Body of pancreas (tissue), 4 donors: ENCODE data around the gene HOXD4.

Experiments
- POLR2A ChIP-seq, 3 donors: fragments of 450-650 bp; IDR thresholded peaks; one replicate each; pipeline ENCODE4 v1.6.1; 2016; ENCODE audit warnings: antibody characterized with exemption in 3 of 3, mild to moderate bottlenecking in 2 of 3
- TF ChIP-seq, protein P1 (sequence below), 7 experiments: fragments of 450-650 bp in 4 of 7; fragments of 200-600 bp in 3 of 7; sonication (generic) in 3 of 7; IDR thresholded peaks; one replicate each; pipeline ENCODE4 v1.5.1; 2016 to 2019; ENCODE audit warnings: antibody characterized with exemption in 7 of 7

GRCh38 chr2:176169711-176170110 lies 18.4 kb downstream of the HOXD4 start:
- TF ChIP-seq, protein P1, sequence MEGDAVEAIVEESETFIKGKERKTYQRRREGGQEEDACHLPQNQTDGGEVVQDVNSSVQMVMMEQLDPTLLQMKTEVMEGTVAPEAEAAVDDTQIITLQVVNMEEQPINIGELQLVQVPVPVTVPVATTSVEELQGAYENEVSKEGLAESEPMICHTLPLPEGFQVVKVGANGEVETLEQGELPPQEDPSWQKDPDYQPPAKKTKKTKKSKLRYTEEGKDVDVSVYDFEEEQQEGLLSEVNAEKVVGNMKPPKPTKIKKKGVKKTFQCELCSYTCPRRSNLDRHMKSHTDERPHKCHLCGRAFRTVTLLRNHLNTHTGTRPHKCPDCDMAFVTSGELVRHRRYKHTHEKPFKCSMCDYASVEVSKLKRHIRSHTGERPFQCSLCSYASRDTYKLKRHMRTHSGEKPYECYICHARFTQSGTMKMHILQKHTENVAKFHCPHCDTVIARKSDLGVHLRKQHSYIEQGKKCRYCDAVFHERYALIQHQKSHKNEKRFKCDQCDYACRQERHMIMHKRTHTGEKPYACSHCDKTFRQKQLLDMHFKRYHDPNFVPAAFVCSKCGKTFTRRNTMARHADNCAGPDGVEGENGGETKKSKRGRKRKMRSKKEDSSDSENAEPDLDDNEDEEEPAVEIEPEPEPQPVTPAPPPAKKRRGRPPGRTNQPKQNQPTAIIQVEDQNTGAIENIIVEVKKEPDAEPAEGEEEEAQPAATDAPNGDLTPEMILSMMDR (IDR thresholded peaks at IDR 0.05) = no peak
- TF ChIP-seq POLR2A (IDR thresholded peaks at IDR 0.05) = no peak
